HG03139 (cell line): ENCODE measurements around the gene ESPNL.

ENCODE experiments used
- ATAC-seq: cut with Tn5 transposase; IDR thresholded peaks from one replicate; pipeline ENCODE4 v1.9.1; 2021; ENCODE audit not compliant: unreplicated experiment

ESPNL gene

GRCh38 chr2:238140040-238140439, 39.9 kb downstream of the ESPNL start:
- no peak for ATAC-seq

GRCh38 chr2:238140721-238141540, 40.8 kb downstream of the ESPNL start:
- no peak for ATAC-seq

GRCh38 chr2:238141541-238142318, 41.6 kb downstream of the ESPNL start:
- no peak for ATAC-seq

- no peak for ATAC-seq
Measured at GRCh38 chr2:238142382-238143205, 42.5 kb downstream of the ESPNL start.

GRCh38 chr2:238143239-238143951, 43.3 kb downstream of the ESPNL start:
- ATAC-seq, result no peak

- ATAC-seq, result no peak
Measured at GRCh38 chr2:238144262-238144661, 44.1 kb downstream of the ESPNL start.

GRCh38 chr2:238145046-238145445, 44.9 kb downstream of the ESPNL start:
- ATAC-seq, result no peak

GRCh38 chr2:238145851-238146250, 45.7 kb downstream of the ESPNL start:
- ATAC-seq, result no peak

- no peak for ATAC-seq
Measured at GRCh38 chr2:238146884-238147544, 46.9 kb downstream of the ESPNL start.

- ATAC-seq, result no peak
Measured at GRCh38 chr2:238148981-238149380, 48.8 kb downstream of the ESPNL start.

- ATAC-seq, result no peak
Measured at GRCh38 chr2:238149841-238150572, 49.9 kb downstream of the ESPNL start.

GRCh38 chr2:238150686-238151085, 50.5 kb downstream of the ESPNL start:
- no peak for ATAC-seq

GRCh38 chr2:238151205-238151604, 51.1 kb downstream of the ESPNL start:
- ATAC-seq, result no peak

- ATAC-seq, result no peak
Measured at GRCh38 chr2:238151628-238152235, 51.6 kb downstream of the ESPNL start.

- no peak for ATAC-seq
Measured at GRCh38 chr2:238152771-238153688, 52.9 kb downstream of the ESPNL start.

GRCh38 chr2:238154570-238154969, 54.4 kb downstream of the ESPNL start:
- no peak for ATAC-seq

- no peak for ATAC-seq
Measured at GRCh38 chr2:238155051-238155760, 55.1 kb downstream of the ESPNL start.
